SK-N-SH (cell line): ENCODE measurements around the gene CFAP58.

Experiments used
- CTCF ChIP-seq: fragments of 200-600 bp; sonication (generic); IDR thresholded peaks from 2 replicates; pipeline ENCODE4 v1.6.1; 2017; ENCODE audit warnings: antibody characterized with exemption, mild to moderate bottlenecking, moderate library complexity
- REST ChIP-seq: IDR thresholded peaks from 2 replicates; pipeline ENCODE4 v1.6.1; 2012; ENCODE audit warnings: mild to moderate bottlenecking, low read depth, low read length, moderate library complexity
- RFX5 ChIP-seq: IDR thresholded peaks from 2 replicates; pipeline ENCODE4 v1.6.1; 2012; ENCODE audit warnings: mild to moderate bottlenecking, improper control_type of control experiment, low read length
- SIN3A ChIP-seq: IDR thresholded peaks from 2 replicates; pipeline ENCODE4 v1.6.1; 2012; ENCODE audit warnings: low read depth, mild to moderate bottlenecking, low read length, moderate library complexity, borderline replicate concordance
- SMC3 ChIP-seq: IDR thresholded peaks from 2 replicates; pipeline ENCODE4 v1.6.1; 2012; ENCODE audit warnings: low read depth, low read length, improper control_type of control experiment
- TCF12 ChIP-seq: IDR thresholded peaks from 2 replicates; pipeline ENCODE4 v1.4.0; 2012
- TEAD4 ChIP-seq: IDR thresholded peaks from 2 replicates; pipeline ENCODE4 v1.4.0; 2012; ENCODE audit warnings: mild to moderate bottlenecking, borderline replicate concordance; ENCODE audit not compliant: insufficient read depth
- USF1 ChIP-seq: IDR thresholded peaks from 2 replicates; pipeline ENCODE4 v1.4.0; 2012; ENCODE audit warnings: low read depth, borderline replicate concordance
- ZBTB33 ChIP-seq: IDR thresholded peaks from 2 replicates; pipeline ENCODE4 v1.4.0; 2012; ENCODE audit warnings: low read depth, borderline replicate concordance

GRCh38 chr10:104340111-104340526 lies 13.5 kb upstream of the CFAP58 start:
- TF ChIP-seq CTCF (no peak), TEAD4 (no peak), REST (no peak), ZBTB33 (no peak), RFX5 (no peak), TCF12 (no peak), SMC3 (no peak), SIN3A (no peak), USF1 (no peak)
